Stimulated activated CD8-positive, alpha-beta memory T cell treated with anti-CD3 and anti-CD28 coated beads, Interleukin-2, amount 100 ng/mL, for 48 hours (primary cell): ENCODE results near the gene MGAT4D.
A peak's percentile ranks its signal among the peaks of the same experiment; 100 is the strongest.
"Not testable (repeated sequence)": the region's sequence is repeated elsewhere in the genome, so short reads cannot be mapped to it uniquely, and the experiment has no call there.

ENCODE experiments used
- DNase-seq, 2 donors: peaks; one replicate each; pipeline ENCODE4 v3.0.0-alpha.2; 2020; ENCODE audit warnings: low read depth in 2 of 2

Gene MGAT4D

DNA sequence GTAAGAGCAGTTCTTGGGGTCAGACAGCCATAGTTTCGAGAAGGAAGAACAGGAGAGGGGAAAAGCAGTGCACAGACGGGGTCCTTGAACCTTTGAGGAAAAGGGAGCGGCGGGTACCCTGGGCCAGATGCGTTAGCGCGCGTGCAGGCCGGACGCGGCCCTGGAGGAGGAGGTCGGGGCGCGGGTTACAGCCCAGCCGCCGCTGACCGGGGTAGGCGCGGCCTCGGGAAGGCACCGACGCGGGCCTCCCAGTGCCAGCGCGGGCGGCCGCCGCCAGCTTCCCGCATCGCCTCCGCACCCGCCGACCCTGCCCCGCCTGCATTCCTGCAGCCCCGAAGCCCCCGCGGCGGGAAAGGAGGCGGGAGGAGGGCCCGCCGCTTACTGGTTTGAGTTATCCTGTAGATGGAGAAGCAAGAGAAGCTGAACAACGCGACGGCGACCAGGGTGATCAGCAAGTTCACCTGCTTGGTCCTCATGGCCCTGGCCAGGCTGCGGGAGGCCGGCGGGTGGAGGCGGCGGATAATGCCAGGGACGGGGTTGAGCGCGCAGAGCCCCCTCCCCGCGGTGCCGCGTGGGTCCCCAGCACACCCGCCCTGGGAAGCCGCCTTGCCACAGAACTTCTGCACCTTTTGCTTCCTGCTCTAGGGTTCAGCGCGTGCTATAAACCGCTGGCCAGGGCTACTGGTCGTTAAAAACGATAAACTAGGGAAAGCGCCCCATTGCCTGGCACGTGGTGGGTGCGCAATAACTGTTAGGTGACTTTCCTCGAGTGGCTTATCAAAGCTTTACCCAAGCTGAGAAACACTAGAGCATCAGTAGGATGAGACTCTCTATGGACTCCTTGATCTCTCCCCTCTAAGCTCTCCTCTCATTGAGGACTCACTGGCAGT is at the start of gene MGAT4D:
MGAT4D (minus strand) TSS at position 547 of the 890 bp plus-strand sequence; CDS start at position 476, 71 bp downstream.
- no peak for DNase-seq

DNA sequence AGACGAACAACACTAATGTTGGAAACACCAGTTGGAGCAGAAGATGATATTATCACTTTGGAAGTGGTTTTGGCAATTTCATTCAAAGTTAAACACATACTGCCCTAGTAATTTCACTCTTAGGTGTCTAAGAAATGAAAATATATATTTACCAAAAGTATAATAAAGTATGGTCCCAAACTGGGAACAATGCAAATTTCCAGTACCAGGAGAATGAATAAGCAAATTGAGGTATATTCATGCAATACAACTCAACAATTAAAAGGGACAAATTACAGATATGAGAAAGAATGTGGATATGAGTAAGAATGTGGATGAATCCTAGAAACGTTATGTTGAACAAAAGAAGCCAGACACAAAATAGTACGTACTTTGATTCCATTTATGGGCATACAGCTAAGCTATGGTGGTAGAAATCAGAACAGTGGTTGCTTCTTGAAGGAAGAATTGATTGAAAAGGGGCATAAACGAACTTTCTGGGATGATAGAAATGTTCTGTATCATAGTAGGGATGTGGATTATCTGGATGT is 35.9 kb upstream of the MGAT4D start:
- DNase-seq = no peak

DNA sequence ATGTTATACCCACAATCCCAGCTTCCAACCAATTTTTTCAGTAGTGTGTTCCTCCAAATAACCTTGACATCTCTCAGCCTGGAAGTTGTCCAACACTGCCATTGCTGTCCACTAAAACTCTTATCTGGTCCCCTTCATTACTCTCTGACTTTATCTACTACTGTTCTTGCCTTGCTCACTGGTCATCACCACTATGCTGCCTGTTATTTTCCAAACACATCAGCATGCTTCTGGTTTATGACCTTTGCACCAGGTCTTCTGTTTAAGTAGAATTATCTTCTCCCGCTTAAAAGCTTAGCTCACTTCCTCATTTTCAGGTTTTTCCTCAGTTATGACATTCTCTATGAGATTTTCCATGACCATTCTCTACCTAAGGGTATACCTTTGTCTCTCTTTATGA is 31.3 kb upstream of the MGAT4D start:
- DNase-seq = no peak

DNA sequence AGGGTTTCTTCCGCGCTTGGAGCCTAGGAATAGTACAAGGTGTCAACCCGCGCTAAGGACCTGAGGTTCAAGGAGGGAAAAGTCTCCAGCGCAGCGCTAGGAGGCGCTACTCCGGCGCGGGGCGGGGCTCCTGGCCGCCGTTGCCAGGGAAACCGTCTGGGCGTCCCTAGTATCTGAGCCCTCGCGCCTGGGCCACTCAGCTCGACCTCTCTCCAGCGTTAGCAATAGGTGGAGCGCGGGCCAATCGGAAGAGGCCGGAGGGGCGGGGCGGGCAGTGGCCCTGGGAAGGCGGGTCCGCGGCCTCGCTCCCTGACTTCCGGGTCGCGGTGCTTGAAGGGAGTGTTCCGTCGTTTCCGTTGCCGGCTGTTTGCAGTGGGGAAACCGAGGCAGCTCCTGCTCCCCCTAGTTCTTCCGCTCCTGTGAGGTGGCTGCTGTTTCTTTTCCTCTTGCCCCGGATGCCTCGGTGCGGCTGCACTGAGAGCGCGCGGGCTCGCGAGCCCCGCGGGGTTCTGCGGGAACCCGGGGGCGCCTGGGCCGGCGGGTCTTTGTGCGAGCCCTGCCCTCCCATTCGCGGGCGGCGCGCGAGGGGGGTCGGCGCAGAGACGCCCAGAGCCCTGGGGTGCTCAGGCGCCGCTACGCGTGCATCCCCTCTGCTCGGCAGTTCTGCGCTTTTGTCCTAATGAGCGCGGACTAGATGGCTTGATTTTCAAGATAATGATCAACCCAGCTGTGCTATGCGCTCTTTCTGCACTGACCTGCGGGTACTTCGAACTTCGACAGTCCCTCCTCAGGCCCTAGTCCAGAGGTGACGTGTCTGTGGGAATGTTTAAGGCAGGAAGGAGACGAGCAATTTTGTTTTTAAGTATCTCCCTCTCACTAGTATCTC is 26.0 kb upstream of the MGAT4D start, which contains the start of gene ELMOD2:
ELMOD2 (plus strand) TSS at position 312 of the 886 bp plus-strand sequence. CDS start 1,261 bp downstream, outside the sequence.
- DNase-seq = peak; percentile 96 to 97

DNA sequence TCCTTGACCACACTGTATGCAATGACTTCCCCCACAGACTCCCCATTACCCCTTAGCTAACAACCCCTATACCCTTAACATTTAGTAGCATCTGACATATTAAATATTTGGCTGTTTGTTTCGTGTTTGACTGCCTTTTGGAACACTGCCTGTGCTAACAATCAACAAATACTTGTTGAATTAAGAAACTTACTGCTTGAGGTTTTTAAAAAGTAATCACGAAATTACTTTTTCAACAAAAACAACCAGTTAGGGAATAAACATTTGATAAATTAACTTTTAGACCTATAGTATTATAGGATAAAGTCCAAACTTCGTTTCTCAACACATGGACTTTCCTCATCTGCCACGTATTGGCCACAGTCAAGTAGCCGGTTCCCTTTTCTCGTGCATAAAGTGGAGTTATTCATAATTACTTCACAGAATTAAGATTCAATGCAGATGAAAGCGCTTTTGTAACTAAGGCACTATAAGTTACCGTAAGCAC is 25.3 kb upstream of the MGAT4D start:
- no peak for DNase-seq

DNA sequence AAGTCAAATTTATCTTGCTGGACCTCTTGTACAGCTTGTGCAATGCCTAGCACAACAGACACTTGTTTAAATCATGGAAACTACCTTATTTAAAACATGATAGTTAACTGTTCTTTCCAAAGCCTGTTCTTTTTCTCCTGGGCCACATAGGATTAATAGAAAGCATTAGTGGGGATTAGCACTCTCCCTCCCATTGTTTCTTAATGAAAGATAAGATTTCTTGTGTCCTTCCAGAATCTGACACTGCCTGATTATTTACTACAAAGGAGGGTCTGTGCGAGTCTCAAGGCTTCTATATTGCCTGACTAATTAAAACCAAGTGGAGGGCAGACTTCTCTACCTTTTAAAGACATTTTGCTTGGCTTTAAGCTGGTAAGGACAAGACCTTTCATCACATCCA is 17.3 kb upstream of the MGAT4D start:
- DNase-seq = no peak

DNA sequence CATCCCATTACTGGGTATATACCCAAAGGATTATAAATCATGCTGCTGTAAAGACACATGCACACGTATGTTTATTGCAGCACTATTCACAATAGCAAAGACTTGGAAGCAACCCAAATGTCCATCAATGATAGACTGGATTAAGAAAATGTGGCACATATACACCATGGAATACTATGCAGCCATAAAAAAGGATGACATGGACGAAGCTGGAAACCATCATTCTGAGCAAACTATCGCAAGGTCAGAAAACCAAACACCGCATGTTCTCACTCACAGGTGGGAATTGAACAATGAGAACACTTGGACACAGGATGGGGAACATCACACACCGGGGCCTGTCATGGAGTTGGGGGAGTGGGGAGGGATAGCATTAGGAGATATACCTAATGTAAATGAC is 15.7 kb upstream of the MGAT4D start:
- DNase-seq = not testable (repeated sequence)

DNA sequence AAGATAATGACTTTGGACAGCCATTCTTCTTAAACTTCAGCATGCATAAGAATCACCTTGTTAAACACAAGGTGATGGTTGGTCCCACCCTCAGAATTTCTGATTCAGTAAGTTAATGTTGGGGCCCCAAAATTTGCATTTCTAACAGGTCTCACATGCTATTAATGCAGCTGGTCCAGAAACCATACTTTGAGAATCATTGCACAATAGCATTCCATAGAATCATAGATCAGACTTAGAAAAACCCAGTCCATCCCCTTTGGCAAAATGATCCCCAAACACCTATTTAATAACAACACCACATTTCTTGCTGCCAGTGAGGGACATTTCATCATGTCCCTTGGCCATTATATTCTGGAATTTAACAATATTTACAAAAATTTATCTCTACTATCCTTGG is 6.2 kb upstream of the MGAT4D start:
- no peak for DNase-seq

DNA sequence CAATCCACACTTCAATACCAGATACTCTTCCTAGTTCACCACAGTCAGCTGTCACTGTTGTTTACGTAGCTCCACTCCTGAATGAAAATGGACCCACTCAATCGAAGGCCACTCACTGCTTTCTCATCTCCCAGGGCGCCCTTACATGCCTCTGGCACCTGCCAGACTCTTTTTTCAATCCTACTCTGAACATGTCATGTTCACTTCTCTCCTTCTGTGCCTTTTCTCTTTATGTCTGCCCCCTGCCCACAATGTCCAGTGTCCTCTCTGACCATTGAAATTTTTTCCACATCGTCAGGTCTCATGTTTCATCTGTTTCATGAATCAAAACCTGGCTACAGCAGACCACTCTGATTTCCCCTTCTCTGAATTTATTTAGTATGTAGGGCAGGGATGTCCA is 1.3 kb upstream of the MGAT4D start:
- DNase-seq = no peak

DNA sequence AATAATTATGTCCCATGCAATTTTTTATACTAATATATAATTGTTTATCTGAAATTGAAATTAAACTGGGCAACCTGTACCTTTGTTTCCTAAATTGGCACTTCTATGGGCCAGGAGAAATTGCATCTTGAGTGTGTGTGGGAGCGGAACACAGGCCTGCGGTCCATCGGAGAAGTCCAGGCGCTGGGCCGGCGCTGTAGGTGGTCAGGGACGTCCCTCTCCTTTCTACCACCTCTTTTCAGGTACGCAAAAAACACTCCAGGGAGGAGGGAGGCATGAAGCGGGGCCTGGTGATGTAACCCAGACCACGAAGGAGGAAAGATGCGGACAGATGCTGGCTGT is 717 bp downstream of the MGAT4D start:
- no peak for DNase-seq

DNA sequence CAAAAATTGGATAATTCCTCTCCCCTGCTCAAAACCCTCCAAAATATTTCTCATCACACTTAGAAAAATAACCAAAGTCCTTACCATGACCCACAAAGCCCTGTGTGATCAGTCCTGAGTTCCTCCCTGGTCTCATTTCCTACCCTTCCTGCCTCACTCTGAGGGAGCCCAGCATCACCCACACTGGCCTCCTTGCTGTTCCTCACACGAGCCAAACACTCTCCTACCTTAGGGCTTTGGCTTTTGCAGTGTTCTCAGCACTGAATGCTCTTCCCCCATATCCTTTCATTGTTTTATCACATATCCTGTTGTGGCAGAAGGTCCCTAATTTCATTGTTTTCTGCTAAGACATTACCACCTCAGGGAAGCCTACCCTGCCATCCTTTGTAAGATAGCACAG is 12.2 kb downstream of the MGAT4D start:
- no peak for DNase-seq

DNA sequence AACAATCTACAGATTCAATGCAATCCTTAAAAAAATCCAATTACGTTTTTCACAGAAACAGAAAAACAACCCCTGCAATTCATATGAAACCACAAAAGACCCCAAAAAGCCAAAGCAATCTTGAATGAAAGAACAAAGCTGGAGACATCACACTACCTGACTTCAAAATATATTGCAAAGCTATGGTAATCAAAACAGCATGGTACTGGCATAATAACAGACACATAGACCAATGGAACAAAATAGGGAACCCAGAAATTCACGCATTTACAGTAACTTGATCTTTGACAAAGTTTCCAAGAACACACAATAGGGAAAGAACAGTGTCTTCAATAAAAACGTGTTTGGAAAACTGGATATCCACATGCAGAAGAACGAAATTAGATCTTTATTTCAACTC is 14.6 kb downstream of the MGAT4D start:
- no peak for DNase-seq

DNA sequence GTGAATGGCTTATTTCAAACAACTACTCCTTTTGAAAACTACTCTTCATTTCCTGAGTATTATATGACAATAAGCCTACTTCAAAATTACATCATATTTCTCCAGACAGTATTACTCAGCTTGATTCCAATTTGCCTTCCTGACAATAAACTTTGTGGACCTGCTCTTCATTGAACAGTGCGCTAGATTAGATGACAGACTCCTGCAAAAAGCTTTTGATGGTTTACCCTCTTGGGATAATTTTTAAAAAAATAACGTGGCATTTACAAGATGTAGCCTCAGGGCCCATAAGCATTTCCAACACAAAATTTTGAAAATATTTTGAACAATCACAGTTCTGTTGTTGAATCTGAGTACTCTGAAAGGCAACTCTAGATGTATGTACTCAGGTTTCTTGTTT is 25.9 kb downstream of the MGAT4D start:
- DNase-seq = no peak

DNA sequence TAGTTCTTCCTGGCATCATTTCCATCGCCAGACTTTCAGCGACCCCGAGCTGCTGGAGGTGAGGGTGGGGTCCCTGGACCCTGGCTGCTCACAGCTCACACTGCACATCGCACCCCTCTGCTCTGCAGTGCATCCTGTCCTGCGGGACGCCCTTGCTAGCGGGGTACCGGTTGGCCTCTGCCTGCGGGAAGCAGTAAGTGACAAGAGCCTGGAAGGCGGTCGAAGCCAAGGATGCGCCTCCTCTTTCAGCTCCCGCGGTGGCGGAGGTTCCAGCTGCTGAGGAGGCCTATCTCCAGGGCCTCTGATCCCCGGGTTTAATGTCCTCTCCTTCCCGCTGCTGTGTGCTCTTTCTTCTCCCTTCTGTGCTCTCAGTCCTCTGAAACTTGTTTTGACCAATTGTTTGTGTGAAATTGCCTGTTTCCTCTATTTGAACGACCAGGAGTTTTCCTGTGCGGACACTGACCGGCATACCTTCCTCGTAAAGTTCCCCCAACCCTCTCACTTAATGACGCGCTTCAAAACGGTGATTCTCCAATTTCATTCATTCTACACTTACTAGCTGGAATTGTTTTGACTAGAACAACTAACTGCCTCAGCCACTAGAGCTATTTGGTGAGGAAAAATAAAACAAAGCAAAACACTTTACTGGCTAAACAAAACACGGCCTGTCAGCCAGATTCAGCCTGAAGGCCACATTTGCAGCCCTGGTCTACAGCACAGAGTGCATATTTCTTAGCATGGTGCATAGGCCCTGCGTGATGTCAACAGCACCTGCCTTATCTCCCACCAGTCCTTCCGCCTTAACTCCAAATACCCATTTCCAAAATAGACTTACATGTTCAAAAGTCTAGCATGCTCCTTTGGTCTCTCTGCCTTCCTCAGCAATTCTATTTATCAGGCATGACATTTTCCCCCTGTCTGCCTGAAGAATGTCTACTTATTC is 28.0 kb downstream of the MGAT4D start:
- no peak for DNase-seq

DNA sequence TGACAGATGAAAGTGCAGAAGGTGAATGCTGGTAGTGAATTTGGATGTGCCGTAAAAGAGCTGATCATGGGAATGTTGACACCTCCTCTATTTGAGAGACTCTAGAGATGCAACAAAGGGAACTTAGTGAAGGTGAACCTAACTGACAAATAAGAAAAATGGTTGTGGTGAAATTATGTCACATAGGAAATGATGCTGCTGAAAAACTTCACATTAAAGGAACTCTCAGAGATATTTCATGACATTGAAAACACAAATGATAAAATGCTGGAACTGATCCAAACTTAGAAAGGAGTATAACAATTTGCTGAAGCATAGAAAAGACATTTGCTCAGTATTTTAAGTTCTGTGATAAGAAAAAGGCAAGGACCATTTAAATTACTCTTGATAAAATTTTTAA is 31.9 kb downstream of the MGAT4D start:
- no peak for DNase-seq

DNA sequence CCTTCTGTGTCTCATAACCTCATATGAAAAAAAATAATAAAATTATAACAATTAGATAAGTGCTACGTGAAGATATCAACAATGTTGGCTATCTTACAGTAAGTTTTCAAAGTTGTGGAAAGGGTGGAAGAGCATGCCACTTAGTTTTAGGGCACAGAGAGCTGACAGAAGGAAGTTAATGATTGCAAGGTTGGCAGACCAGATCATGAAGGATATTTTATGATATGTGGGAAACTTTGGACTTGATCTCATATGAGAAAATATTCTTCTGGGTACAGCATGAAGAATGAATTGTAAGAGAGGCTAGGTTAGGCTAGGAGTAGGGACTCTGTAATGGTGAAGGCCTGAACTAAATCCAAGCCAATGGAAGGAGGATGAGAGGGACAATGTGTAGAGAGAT is 34.5 kb downstream of the MGAT4D start:
- no peak for DNase-seq

DNA sequence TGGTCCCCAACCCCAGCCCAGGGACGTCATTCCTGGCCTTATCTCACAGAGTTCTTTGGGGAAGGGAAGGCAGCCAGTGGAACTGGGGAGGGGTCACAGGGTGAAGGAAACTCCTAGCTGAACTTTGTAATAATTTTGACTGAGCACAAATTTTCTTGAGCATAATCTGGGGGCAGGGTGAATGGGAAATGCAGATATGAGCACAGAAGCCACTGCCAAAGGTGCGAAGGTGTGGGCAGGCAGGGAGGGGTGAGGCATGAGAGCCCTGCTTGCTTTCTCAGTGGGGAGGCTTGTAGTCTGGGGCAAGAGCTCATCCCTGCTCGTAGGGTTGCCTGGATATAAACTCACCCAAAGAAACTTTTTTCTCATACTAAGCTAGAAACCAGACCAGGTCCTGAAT is 34.9 kb downstream of the MGAT4D start:
- no peak for DNase-seq

DNA sequence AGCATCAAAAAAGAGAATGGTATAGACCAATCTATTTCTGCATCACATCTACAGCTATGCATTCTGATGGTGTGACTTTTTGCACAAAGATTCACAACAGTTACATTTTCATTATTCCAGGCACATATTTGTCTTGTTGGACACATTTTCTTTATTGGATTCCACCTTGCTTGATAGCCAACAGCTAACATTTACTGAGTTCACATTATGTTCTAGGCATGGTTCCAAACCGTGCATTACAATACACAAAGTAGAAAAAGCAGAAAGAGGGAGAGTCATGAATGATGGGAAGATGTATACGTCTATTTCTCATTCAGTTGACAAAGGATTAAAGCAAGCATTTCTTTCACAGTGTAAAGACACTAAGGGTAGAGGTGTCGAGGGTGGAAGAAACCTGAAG is 47.7 kb downstream of the MGAT4D start:
- no peak for DNase-seq

DNA sequence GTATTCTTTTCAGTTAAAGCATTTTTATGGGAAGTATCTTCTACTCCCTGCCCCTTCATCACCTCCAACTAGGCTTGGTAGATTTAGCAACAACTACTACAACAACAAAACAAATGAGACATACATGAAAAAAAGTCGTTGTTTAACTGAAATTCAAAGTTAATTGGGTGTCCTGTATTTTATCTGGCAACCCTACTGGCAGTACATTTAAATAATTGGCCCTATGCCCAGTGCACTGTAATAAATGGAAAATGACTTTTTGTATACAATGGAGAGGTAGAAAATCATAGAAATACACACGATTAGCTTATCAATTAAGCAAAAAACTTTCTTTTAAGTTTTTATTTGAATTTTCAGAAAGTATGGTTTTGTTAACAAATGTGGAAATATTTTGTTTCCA is 49.3 kb downstream of the MGAT4D start:
- DNase-seq = no peak

DNA sequence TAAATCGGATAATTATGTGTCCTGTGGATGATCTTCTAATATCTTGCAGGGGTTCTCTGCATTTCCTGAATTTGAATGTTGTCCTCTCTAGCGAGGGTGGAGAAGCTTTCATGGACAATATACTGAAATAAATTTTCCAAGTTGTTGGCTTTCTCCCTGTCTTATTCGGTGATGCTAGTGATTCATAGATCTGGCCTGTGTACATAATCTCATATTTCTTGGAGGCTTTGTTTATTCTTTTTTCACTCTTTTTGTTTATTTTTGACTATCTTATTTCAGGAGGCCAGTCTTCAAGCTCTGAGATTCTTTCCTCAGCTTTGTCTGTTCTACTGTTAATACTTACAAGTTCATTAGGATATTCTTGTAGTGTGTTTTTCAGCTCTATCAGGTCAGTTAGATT is 49.9 kb downstream of the MGAT4D start:
- no peak for DNase-seq

DNA sequence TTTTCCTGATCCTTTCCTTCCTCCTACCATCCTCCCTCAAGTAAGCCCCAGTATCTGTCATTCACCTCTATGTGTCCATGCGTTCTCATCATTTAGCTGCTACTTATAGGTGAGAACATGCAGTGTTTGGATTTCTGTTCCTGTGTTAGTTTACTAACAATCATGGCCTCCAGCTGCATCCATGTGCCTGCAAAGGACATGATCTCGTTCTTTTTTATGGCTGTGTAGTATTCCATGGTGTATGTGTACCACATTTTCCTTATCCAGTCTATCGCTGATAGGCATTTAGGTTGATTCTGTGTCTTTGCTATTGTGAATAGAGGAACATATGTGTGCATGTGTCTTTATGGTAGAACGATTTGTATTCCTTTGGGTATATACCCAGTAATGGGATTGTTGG is 53.7 kb downstream of the MGAT4D start:
- not testable (repeated sequence) for DNase-seq
